HG03039 (cell line): Measurements from ENCODE around the gene PIGP.
"Not testable (repeated sequence)": the region's sequence is repeated elsewhere in the genome, so short reads cannot be mapped to it uniquely, and the experiment has no call there.

ENCODE experiments used
- ATAC-seq: cut with Tn5 transposase; IDR thresholded peaks from one replicate; pipeline ENCODE4 v1.9.1; 2021; ENCODE audit warnings: mild to moderate bottlenecking, moderate library complexity; ENCODE audit not compliant: unreplicated experiment

Gene PIGP

DNA sequence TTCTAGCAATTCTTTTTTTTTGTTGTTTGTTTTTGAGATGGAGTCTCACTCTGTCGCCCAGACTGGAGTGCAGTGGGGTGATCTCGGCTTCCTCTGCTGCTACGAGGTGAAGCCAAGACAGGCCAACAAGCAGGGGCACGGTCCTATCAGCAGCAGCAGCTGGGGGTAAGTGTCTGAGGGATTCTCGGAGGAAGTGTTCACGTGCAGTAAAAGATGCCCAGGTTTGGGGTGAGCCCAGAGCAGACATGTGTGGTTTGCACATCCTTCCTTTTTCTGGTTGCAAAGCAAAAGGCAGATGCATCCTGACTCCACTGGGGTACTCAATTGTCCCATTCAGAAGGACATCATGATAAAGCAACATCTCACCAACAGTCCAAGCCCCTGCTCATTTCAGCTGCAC, 27.7 kb downstream of the PIGP start:
- no peak for ATAC-seq

DNA sequence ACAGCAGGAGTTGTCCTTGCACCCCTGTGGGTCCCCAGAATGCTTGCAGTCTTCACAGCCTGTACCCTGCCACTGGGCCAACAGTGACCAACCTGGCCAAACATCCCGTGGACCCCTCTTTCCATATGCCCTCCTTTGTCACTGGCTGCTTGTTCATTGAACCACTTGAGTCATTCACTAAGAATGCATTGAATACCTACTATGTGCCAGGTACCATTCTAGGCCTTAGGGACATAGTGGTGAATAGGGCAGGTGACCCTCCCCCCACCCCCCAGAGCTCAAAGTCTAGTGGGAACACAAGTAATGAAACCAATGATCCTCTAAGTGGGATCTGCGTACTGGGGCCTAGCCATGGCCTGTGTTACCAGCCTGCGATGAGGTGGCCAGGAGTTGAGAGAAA, 28.2 kb downstream of the PIGP start:
- no peak for ATAC-seq

DNA sequence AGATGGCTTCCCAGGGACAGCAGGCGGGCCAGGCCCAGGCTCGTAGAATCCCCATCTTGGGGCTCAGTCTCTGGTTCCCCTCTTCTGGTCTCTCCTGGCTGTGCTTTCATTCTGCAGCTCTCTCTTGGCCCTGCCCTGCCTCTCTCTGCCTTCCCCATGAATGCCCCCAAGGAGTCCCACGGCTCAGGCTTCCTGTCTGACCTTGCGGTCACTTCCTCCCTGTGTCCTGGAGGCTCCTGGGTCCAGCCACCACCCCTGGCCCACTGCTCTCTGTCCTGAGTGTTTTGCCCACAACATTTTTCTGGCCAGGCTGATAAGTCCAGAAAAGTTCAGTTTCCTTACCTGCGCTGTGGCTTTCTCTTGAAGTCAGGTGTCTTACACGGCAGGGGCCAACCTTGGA, 29.1 kb downstream of the PIGP start:
- ATAC-seq: no peak

DNA sequence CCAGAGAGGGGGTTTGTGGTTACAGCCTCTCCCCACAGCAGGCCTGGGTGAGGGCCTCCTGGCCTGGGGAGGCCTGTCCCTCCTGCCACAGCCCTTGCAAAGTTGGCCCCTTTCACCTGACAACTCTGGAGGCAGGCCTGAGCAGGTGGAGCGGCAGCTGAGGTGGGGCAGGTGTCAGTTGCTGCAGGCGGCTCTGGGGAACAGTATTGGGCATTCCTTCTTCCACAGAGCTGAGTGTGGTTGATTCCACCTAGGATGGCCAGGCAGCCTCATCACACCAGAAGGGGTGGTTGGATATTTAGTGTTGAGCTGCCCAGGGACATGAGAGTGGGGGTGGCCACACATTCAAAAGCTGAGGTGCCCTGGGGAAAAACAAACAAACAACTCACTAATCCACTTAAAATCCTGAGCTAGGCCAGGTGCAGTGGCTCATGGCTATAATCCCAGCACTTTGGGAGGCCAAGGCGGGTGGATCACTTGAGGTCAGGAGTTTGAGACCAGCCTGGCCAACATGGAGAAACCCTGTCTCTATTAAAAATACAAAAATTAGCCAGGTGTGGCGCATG, 31.1 kb downstream of the PIGP start:
- ATAC-seq: no peak

DNA sequence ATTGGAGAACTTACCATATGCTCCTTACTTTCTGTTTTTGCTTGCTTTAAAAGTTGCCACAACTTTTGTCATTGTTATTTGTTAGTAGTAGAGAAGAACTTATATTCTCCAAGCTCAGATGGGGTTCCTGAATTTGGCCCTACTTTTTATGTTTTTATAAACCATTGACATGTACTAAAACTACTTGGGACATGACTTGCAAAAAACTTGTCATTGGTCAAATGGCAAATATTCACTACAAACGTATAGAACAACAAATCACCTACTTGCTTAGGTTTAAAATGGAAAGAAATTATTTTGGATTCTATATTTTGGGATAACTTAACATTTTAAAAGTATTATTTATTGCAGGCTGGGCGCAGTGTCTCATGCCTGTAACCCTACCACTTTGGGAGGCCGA, 32.7 kb downstream of the PIGP start:
- no peak for ATAC-seq

DNA sequence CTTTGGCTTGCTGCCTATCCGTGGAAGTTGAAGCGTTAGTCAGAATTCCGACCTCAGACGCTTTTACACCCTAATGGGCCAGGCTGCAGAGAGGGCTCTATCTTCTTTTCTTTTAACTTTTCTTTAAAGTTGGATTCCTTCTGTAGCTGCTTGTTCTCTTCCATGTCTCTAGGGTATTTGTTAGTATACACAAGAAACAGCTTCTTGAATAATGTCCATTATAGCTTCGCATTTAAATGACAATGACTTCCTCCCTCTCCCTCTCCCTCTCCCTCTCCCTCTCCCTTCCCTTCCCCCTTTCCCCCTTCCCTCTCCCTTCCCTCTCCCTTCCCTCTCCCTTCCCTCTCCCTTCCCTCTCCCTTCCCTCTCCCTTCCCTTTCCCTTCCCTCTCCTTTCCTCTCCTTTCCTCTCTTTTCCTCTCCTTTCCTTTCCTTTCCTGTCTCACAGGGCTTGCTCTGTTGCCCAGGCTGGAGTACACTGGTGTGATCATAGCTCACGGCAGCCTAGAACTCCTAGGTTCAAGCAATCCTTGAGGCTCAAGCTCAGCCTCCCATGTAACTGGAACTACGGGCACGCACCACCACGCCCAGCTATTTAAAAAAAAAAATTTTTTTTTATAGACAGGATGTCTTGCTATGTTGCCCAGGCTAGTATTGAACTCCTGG, 33.3 kb downstream of the PIGP start:
- ATAC-seq: no peak

DNA sequence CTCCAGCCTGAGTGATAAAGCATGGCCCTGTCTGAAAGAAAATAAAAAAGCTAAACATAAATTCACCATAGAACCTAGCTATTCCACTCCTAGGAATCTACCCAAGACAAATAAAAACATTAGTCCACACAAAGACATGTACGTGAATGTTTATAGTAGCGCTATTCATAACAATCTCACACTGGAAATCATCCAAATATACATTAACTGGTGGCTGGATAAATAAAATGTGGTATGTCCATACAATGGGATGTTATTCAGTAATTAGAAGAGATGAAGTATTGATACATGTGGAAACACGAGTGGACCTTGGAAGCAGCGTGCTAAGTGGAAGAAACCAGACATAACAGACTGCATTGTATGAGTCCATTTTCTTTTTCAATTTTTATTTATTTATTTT, 36.7 kb downstream of the PIGP start:
- ATAC-seq: no peak

DNA sequence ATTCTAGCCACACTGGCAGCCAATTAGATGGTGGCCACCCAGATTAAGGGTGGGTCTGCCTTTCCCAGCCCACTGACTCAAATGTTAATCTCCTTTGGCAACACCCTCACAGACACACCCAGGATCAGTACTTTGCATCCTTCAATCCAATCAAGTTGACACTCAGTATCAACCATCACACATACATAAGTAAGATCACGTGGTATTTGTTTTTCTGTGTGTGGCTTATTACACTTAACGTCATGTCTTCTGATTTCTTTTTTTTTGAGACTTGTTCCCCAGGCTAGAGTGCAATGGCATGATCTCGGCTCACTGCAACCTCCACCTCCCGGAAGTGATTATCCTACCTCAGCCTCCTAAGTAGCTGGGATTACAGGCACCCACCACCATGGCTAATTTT, 38.5 kb downstream of the PIGP start:
- ATAC-seq: not testable (repeated sequence)

DNA sequence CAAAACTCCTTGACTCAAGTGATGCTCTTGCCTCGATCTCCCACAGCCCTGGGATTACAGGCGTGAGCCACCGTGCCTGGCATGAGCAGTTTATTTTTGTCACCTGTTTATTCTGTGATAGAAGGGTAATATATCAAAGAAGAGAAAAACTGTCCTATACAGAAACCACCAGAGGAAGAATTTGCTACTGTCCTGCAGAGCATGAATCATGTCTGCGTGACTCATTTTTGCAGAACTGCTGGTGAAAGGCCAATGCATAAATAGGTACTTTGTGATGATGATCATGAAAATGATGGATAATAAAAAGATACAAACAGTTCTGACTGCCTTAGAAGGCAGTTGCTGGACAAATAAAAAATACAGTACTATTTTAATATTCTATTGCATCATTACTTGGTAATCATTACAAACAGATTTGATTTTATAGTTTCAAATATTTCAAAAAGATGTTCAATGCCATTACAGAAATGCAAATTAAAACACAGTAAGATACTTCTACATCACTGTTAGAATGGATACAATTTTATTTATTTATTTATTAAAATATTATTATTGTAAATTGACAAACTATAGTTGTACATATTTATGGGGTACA, 39.9 kb downstream of the PIGP start:
- ATAC-seq: no peak

DNA sequence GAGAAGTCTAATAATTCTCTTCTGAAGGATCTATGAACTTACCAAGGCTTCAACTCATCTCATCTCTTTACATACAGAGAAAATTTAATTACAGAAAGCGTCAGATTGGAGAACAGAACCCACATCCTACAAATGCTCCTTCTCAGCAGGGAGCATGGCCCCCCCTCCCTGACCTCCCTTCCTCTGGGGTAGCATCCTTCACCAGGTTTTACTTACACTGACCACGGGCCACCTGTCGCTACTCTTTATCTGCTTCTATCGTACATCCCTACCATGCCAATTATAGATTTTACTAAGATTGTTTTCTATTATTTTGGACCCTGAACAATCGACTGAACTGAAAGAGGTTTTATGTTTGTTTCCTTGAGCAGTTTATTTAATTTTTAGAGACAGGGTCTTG, 40.6 kb downstream of the PIGP start:
- ATAC-seq: no peak

DNA sequence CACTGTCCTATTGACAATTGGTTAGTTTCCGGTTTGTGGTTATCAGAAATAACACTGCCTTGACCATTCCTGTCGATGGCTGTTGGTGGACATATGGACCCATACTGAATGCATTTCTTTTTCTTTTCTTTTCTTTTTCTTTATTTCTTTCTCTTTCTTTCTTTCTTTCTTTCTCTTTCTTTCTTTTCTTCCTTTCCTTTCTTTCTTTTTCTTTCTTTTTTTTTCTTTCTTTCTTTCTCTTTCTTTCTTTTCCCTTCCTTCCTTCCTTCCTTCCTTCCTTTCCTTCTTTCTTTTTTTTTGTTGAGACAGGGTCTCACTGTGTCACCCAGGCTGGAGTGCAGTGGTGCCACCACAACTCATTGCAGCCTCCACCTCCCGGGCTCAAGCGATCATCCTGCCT, 42.0 kb downstream of the PIGP start:
- ATAC-seq: no peak

DNA sequence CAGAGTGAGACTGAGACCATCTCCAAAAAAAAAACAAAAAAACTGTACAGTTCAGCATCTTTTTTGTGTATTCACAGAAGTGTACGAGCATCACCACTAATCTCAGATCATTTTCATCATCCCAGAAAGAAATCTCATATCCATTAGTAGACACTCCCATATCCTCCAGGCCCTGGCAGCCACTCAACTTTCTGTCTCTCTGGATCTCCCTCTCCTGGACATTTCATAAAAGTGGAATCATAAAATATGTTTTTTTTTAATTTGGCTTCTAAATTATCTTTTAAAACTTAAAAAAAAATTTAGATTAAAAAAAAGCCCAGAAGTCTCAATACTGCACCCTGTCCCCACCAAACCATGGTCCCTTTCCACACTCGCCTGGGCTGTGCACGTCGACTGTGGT, 44.3 kb downstream of the PIGP start:
- no peak for ATAC-seq

DNA sequence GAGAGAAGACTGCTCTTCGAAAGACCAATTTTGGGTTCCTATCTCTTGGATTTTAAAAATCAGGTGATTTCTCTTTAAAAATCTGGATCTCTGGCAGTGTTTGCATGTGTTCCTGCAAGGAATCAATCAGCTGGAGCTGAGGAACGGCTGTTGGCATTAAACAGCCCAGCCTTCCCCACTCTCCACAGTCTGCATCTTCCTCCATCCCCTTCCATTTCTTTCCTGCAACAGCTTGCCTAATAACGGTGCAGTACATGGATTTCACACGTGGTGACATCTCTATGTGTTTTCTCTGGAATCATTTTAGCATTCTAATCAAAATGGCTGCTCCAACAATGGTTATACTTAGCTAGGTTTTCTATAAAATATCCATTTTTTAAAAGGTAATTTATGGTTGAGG, 46.4 kb downstream of the PIGP start:
- no peak for ATAC-seq

DNA sequence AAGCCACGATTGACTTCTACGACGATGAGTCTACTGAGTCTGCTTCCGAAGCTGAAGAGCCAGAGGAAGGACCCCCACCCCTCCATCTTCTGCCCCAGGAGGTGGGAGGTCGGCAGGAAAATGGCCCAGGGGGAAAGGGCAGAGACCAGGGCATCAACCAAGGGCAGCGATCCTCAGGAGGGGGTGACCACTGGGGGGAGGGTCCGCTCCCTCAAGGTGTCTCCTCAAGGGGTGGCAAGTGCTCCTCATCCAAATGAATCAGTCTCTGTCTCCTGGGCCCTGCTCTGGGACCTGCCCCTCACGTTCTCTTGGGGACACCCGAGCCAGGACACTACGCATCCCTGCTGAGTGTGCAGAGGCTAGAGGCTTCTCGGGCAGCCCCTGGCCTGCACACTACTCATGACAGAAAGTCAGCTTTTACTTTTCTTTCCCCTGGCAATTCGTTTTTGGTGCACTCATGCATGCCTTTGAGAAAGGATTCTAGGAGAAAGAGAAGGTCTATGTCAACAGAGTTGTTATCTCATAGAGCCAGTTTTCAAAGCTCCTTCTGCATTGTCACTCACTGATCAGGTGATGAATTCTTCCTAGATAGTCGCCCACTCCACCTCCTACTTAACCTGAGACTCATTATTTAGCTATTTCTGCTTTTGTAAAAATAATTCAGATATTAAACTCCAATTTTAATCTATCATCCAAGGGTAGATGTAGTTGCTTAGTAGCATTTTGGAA, 54.8 kb downstream of the PIGP start:
- ATAC-seq: no peak
